NCI-H2227 (cell line): ENCODE measurements around the gene KDM2A.
A peak's percentile ranks its signal among the peaks of the same experiment; 100 is the strongest.

Source experiments
- DNase-seq: peaks from one replicate; lab custom pipeline; 2025; ENCODE audit not compliant: unreplicated experiment; lab: John Stamatoyannopoulos, UW

Gene KDM2A

DNA sequence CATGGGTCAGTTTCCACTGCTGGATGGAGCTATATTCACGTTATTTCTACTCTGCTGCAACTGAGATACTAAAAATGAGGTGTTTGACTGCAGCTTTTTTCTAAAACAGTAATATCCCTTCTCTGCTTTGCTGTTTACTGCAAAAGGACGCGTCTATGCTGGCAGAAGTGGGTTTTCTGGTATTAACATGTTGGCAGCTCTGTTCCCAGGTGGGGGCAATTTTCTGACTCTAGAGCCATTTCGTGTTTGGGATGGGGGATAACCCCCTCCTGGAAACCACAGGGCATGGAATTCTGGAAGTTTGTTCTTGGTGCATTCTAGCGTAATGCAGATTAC, 152.1 kb downstream of the KDM2A start:
- no peak for DNase-seq

- peak; percentile 31 for DNase-seq
Observed at GRCh38 chr11:67271541-67272284, 152.7 kb downstream of the KDM2A start.

DNA sequence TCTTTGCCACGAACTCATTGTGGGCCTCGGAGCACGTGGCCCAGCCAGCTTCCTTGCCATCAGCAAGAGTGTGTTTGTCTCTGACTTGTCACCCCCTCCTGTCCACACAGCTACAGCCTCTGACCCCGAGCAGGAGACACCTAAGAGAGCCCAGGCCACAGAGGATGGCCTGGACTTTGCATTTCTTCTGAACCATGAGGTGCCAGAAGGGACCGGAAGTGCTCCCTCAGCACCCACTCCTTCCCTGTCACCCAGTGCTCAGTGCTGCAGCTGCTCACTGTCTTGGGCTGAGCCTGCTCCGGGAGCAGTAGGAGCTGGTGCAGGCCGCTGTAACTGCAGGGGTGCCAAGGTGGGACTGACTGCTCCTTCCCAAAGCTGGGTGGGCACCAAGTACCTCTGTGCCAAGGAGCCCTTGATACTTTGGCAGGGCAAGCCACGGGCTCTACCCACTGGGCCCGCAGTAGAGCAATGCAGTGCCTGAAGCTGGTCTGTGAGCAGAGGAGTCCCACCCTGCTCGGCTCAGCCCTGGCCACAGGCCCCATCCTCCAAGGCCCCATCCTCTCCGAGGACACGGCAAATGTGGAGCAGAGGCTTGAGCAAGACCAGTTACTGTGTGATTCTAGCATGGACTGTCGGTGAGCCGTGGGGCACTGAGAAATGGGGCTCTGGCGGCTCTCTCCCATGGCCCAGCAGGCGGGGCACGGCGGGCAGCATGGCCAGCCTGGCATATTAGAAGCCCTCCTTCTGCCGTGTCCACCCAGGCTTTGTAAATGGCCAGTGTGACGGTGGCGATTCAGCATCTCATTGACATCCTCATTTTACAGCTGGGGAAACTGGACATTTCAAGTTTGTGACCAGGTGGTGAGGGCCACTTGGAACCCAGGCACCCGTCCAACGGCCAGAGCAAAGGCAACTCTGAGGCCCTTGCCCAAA, 153.5 kb downstream of the KDM2A start:
- no peak for DNase-seq

GRCh38 chr11:67273260-67273990, 154.4 kb downstream of the KDM2A start:
- no peak for DNase-seq

GRCh38 chr11:67274768-67275605, 155.9 kb downstream of the KDM2A start:
- DNase-seq = no peak

GRCh38 chr11:67275606-67276409, 156.7 kb downstream of the KDM2A start:
- no peak for DNase-seq

- no peak for DNase-seq
Observed at GRCh38 chr11:67276781-67277230, 157.7 kb downstream of the KDM2A start.

DNA sequence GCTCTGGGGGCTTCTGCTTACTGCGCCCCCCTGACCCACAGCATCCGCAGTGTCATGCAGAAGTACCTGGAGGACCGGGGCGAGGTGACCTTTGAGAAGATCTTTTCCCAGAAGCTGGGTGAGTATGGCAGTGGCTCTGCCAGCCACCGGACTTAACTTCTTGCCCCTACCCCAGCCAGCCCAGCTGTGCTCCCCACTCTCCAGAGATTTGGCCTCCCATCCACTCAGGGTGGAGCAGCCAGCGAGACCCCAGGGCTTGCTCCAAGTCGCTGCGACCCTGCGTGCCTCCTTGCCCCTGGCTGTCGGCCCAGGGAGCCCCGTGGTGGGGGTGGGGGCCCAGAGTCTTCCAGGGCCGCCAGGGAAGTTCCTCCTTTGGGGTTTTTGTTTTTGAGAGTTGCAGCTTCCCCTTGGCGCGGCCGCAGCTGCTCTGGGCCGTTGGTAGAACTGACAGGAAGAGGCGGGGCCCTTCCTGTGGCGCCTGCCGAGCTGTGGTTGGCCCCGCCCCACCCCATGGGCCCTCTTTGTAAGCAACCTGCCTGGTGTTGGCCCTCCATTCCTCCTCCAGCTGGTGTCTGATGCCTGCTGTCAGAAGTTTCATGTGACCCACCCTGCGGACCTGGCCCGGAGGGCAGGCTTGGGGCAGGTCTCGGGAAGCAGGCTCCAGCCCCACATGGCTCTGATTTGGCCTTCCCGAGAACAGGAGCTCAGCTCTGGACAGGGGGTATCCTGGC, 158.3 kb downstream of the KDM2A start:
- DNase-seq = peak; percentile 75

GRCh38 chr11:67278135-67278938, 159.3 kb downstream of the KDM2A start:
- no peak for DNase-seq

- no peak for DNase-seq
Observed at GRCh38 chr11:67278939-67279588, 160.0 kb downstream of the KDM2A start.

GRCh38 chr11:67279589-67280340, 160.7 kb downstream of the KDM2A start:
- no peak for DNase-seq

DNA sequence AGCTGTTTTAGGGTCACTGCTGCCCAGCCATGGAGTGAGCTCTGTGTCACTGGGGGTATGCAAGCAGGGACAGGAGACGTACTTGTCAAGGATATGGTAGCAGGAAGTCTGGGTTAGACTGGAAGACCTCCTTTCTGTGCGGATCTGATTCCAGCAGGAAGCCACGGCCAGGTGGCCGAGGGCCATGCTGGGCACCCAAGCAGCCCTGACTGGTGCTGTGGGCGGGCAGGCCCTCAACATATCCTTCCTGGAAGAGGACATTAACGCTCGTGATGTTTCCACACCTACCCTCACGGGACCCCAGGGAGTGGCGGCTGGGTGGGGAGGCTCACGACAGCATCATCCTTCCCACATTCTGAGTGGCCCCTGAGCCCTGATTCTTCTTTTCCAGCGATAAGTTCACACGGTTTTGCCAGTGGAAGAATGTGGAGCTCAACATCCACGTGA, 161.3 kb downstream of the KDM2A start:
- no peak for DNase-seq

- DNase-seq = no peak
Observed at GRCh38 chr11:67280788-67281551, 161.9 kb downstream of the KDM2A start.

DNA sequence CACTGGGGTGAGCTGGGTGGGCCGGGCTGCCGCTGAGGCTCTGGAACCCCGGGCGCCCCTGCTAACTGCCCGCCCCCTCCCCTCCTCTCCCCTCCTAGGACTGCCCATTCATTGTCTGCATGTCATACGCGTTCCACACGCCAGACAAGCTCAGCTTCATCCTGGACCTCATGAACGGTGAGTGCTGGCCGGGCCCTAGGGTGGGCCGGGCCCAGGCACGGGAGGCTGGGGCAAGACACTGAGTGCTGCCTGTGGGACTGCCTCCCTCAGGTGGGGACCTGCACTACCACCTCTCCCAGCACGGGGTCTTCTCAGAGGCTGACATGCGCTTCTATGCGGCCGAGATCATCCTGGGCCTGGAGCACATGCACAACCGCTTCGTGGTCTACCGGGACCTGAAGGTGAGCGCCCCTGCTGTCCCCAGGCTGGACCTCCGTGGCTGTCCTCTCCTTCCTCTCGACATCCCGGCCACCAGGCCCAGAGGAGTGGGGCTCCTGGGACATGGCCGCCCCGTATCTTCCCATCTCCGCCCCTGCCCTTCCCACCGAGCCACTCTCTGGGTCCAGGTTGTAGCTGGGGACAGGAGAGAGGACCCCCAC, 162.6 kb downstream of the KDM2A start:
- no peak for DNase-seq

DNA sequence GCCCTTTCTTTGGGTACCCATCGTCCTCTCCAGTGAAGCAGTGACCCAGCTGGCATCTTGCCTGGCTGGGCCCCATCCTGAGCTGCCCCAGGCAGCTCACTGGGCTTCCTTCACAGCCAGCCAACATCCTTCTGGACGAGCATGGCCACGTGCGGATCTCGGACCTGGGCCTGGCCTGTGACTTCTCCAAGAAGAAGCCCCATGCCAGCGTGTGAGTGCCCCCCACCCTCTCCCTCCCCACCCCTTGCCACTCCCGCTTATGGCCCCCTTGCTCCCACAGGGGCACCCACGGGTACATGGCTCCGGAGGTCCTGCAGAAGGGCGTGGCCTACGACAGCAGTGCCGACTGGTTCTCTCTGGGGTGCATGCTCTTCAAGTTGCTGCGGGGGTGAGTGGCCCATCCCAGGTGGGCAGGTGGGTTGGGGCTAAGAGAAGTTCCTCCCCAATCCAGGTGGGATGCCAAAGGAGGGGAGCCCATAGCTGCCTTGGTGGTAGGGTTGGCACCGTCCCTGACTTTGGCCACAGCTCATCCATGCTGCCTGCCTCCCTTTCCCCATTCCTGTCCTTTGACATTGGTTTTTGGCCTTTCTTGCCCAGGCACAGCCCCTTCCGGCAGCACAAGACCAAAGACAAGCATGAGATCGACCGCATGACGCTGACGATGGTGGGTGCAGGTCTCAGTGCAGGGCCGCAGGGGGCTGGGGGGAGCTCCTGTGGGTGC, 163.3 kb downstream of the KDM2A start:
- DNase-seq = no peak
